ENCODE data around the gene MID1.

GRCh38 chrX:10420134-10420533 lies 200.3 kb downstream of the MID1 start:
- TF ChIP-seq ZFX (IDR thresholded peaks at IDR 0.05; ENCODE audit: borderline replicate concordance) (no peak), CTCF (IDR thresholded peaks at IDR 0.05) (no peak)
